Adipocyte (in vitro differentiated cells): ENCODE measurements around the gene WNT7B.

Experiments
- DNase-seq: peaks from one replicate; pipeline ENCODE4 v3.0.0-alpha.2; 2015; ENCODE audit warnings: low read depth
- H3K27me3 ChIP-seq: replicated peaks from 2 replicates; pipeline ENCODE4 v1.7.0; 2013; ENCODE audit warnings: mild to moderate bottlenecking, low read length, moderate library complexity; ENCODE audit not compliant: control insufficient read depth, insufficient read depth
- H3K36me3 ChIP-seq: 2 replicates; pipeline ENCODE4 v1.7.0; 2013; ENCODE audit warnings: low read length, mild to moderate bottlenecking, moderate library complexity; ENCODE audit not compliant: control insufficient read depth, insufficient read depth, severe bottlenecking
- H3K4me1 ChIP-seq: 2 replicates; pipeline ENCODE4 v1.7.0; 2013; ENCODE audit warnings: mild to moderate bottlenecking, low read length, moderate library complexity; ENCODE audit not compliant: control insufficient read depth, insufficient read depth
- H3K4me3 ChIP-seq: 2 replicates; pipeline ENCODE4 v1.7.0; 2013; ENCODE audit warnings: mild to moderate bottlenecking, low read length, moderate library complexity
- H3K9ac ChIP-seq: 2 replicates; pipeline ENCODE4 v1.7.0; 2013; ENCODE audit warnings: mild to moderate bottlenecking, low read length, moderate library complexity
- H3K9me3 ChIP-seq: 2 replicates; pipeline ENCODE4 v1.7.0; 2013; ENCODE audit warnings: mild to moderate bottlenecking, low read length, moderate library complexity; ENCODE audit not compliant: control insufficient read depth

Gene WNT7B

GRCh38 chr22:45917700-45918458, 59.1 kb downstream of the WNT7B start:
- H3K9me3 ChIP-seq: peaks cover 14% of the 10 kb centered on the region
- no peak for DNase-seq
- H3K4me1 ChIP-seq: no peaks in the 10 kb centered on the region

GRCh38 chr22:45917146-45917545, 59.8 kb downstream of the WNT7B start:
- no peak for DNase-seq
- H3K4me1 ChIP-seq: no peaks in the 10 kb centered on the region
- peaks cover 14% of the 10 kb centered on the region for H3K9me3 ChIP-seq

More at GRCh38 chr22:45917700-45918458, 59.1 kb downstream of the WNT7B start:
- Histone ChIP-seq H3K36me3 (no peaks in the 10 kb centered on the region), H3K9ac (no peak overlapping the region), H3K4me3 (no peak overlapping the region), H3K27me3 (peaks cover 43% of the 10 kb centered on the region)

GRCh38 chr22:45916515-45916914, 60.4 kb downstream of the WNT7B start:
- Histone ChIP-seq H3K36me3 (no peaks in the 10 kb centered on the region), H3K4me1 (peaks cover 6% of the 10 kb centered on the region), H3K9me3 (peaks cover 14% of the 10 kb centered on the region), H3K27me3 (peaks cover 47% of the 10 kb centered on the region), H3K4me3 (no peak overlapping the region), H3K9ac (no peak overlapping the region)
- DNase-seq: no peak

More at GRCh38 chr22:45917146-45917545, 59.8 kb downstream of the WNT7B start:
- H3K4me3 ChIP-seq: no peak overlapping the region
- no peak overlapping the region for H3K9ac ChIP-seq
- peaks cover 48% of the 10 kb centered on the region for H3K27me3 ChIP-seq
- H3K36me3 ChIP-seq: no peaks in the 10 kb centered on the region

GRCh38 chr22:45915841-45916240, 61.1 kb downstream of the WNT7B start:
- Histone ChIP-seq H3K9ac (no peak overlapping the region), H3K4me1 (peaks cover 8% of the 10 kb centered on the region), H3K27me3 (peaks cover 40% of the 10 kb centered on the region), H3K9me3 (peaks cover 14% of the 10 kb centered on the region), H3K4me3 (no peak overlapping the region), H3K36me3 (no peaks in the 10 kb centered on the region)
- DNase-seq: no peak

GRCh38 chr22:45915151-45915550, 61.8 kb downstream of the WNT7B start:
- H3K9me3 ChIP-seq: peaks cover 14% of the 10 kb centered on the region
- H3K36me3 ChIP-seq: no peaks in the 10 kb centered on the region
- no peak for DNase-seq
- H3K27me3 ChIP-seq: peaks cover 39% of the 10 kb centered on the region
- H3K9ac ChIP-seq: no peak overlapping the region
- H3K4me1 ChIP-seq: peaks cover 8% of the 10 kb centered on the region
- H3K4me3 ChIP-seq: no peak overlapping the region

GRCh38 chr22:45914309-45914708, 62.7 kb downstream of the WNT7B start:
- DNase-seq: no peak
- H3K27me3 ChIP-seq: peaks cover 37% of the 10 kb centered on the region
- H3K4me3 ChIP-seq: no peak overlapping the region
- H3K36me3 ChIP-seq: no peaks in the 10 kb centered on the region
- no peak overlapping the region for H3K9ac ChIP-seq
- peaks cover 14% of the 10 kb centered on the region for H3K9me3 ChIP-seq
- peaks cover 8% of the 10 kb centered on the region for H3K4me1 ChIP-seq

GRCh38 chr22:45912910-45913309, 64.1 kb downstream of the WNT7B start:
- no peak overlapping the region for H3K9ac ChIP-seq
- no peak overlapping the region for H3K4me3 ChIP-seq
- DNase-seq: no peak

GRCh38 chr22:45911601-45912271, 65.2 kb downstream of the WNT7B start:
- Histone ChIP-seq H3K27me3 (peaks cover 45% of the 10 kb centered on the region), H3K4me3 (no peak overlapping the region), H3K36me3 (no peaks in the 10 kb centered on the region), H3K9me3 (peaks cover 14% of the 10 kb centered on the region), H3K9ac (no peak overlapping the region), H3K4me1 (peaks cover 8% of the 10 kb centered on the region)
- no peak for DNase-seq

More at GRCh38 chr22:45912910-45913309, 64.1 kb downstream of the WNT7B start:
- peaks cover 14% of the 10 kb centered on the region for H3K9me3 ChIP-seq
- peaks cover 8% of the 10 kb centered on the region for H3K4me1 ChIP-seq
- peaks cover 44% of the 10 kb centered on the region for H3K27me3 ChIP-seq
- no peaks in the 10 kb centered on the region for H3K36me3 ChIP-seq

- Histone ChIP-seq H3K27me3 (peaks cover 45% of the 10 kb centered on the region), H3K36me3 (no peaks in the 10 kb centered on the region), H3K9ac (no peak overlapping the region), H3K4me3 (no peak overlapping the region), H3K9me3 (peaks cover 14% of the 10 kb centered on the region), H3K4me1 (peaks cover 8% of the 10 kb centered on the region)
- DNase-seq: no peak
These were observed 66.0 kb downstream of the WNT7B start for GRCh38 chr22:45910928-45911467.

GRCh38 chr22:45908961-45909360, 68.0 kb downstream of the WNT7B start:
- Histone ChIP-seq H3K4me3 (no peak overlapping the region), H3K4me1 (peaks cover 14% of the 10 kb centered on the region), H3K36me3 (no peaks in the 10 kb centered on the region), H3K9me3 (peaks cover 4% of the 10 kb centered on the region), H3K9ac (no peak overlapping the region), H3K27me3 (peaks cover 33% of the 10 kb centered on the region)
- no peak for DNase-seq

- no peak overlapping the region for H3K4me3 ChIP-seq
- H3K9me3 ChIP-seq: no peaks in the 10 kb centered on the region
- no peaks in the 10 kb centered on the region for H3K36me3 ChIP-seq
- DNase-seq: no peak
- peaks cover 21% of the 10 kb centered on the region for H3K4me1 ChIP-seq
- peaks cover 29% of the 10 kb centered on the region for H3K27me3 ChIP-seq
- H3K9ac ChIP-seq: no peak overlapping the region
These were observed 69.0 kb downstream of the WNT7B start for GRCh38 chr22:45907996-45908395.
